Measurements from ENCODE around the gene ARL14. TPM values are rescaled to one million over a fixed set of nuclear protein-coding genes. Genes with fewer than 3 reads are reported as not detected.
A peak's percentile ranks its signal among the peaks of the same experiment; 100 is the strongest.

Gene ARL14
- total RNA-seq, 1 experiment from 2014 or later = 104 TPM

- Mint-ChIP-seq H3K27me3 (ENCODE audit: unreplicated experiment) (no peaks in the 10 kb centered on the region), H3K36me3 (ENCODE audit: insufficient read depth, unreplicated experiment) (peaks cover 43% of the 10 kb centered on the region), H3K27ac (ENCODE audit: unreplicated experiment) (peak overlapping the region; percentile 85), H3K4me1 (ENCODE audit: low read depth, unreplicated experiment) (peaks cover 82% of the 10 kb centered on the region), H3K4me3 (ENCODE audit: low read depth, unreplicated experiment) (peak overlapping the region; percentile 31), H3K9me3 (ENCODE audit: low read depth, unreplicated experiment) (no peaks in the 10 kb centered on the region)
- intact Hi-C loops (cut with micrococcal nuclease; ENCODE audit: unreplicated experiment) = loop anchor here (10.0 kb wide), 1 partner anchor 268 kb away; no protein-coding TSS in a partner anchor
- CTCF ChIA-PET = interaction anchor here (1.0 kb wide), 1 partner anchor 20 kb away, joined by 3 read pairs; no protein-coding TSS in a partner anchor
- no TSS peak for BruUV-seq (replicated peaks)
- DNase-seq = no peak
- TF ChIP-seq CTCF (IDR thresholded peaks at IDR 0.05; ENCODE audit: unreplicated experiment) = no peak
Observed at GRCh38 chr3:160673188-160673587, 3.8 kb upstream of the ARL14 start.

GRCh38 chr3:160675566-160676124, 1.3 kb upstream of the ARL14 start:
- TF ChIP-seq CTCF (IDR thresholded peaks at IDR 0.05; ENCODE audit: unreplicated experiment) = no peak
- DNase-seq = peak; percentile 37
- intact Hi-C loops (cut with micrococcal nuclease; ENCODE audit: unreplicated experiment) = loop anchor here (2.0 to 10.0 kb wide), 2 partner anchors 31 to 271 kb away; no protein-coding TSS in a partner anchor
- Mint-ChIP-seq H3K36me3 (ENCODE audit: insufficient read depth, unreplicated experiment) (peaks cover 60% of the 10 kb centered on the region), H3K9me3 (ENCODE audit: low read depth, unreplicated experiment) (no peaks in the 10 kb centered on the region), H3K27me3 (ENCODE audit: unreplicated experiment) (no peaks in the 10 kb centered on the region), H3K27ac (ENCODE audit: unreplicated experiment) (peak overlapping the region; percentile 95), H3K4me1 (ENCODE audit: low read depth, unreplicated experiment) (peaks cover 70% of the 10 kb centered on the region), H3K4me3 (ENCODE audit: low read depth, unreplicated experiment) (peak overlapping the region; percentile 83)
- CTCF ChIA-PET = interaction anchor here (0.7 kb wide), 1 partner anchor 546 kb away, joined by 3 read pairs; the partner anchor contains the start of gene NMD3
- BruUV-seq (replicated peaks) = no TSS peak

GRCh38 chr3:160677459-160677881, 510 bp downstream of the ARL14 start:
- Mint-ChIP-seq H3K9me3 (ENCODE audit: low read depth, unreplicated experiment) (no peaks in the 10 kb centered on the region), H3K36me3 (ENCODE audit: insufficient read depth, unreplicated experiment) (peaks cover 61% of the 10 kb centered on the region), H3K27ac (ENCODE audit: unreplicated experiment) (peak overlapping the region; percentile 95), H3K4me3 (ENCODE audit: low read depth, unreplicated experiment) (peak overlapping the region; percentile 83), H3K4me1 (ENCODE audit: low read depth, unreplicated experiment) (peaks cover 63% of the 10 kb centered on the region), H3K27me3 (ENCODE audit: unreplicated experiment) (no peaks in the 10 kb centered on the region)
- CTCF ChIA-PET = interaction anchor here (0.7 to 2.9 kb wide), 11 partner anchors 9 to 268 kb away, joined by 3 to 15 read pairs (median 6); no protein-coding TSS in a partner anchor
- peak; percentile 83 for DNase-seq
- intact Hi-C loops (cut with micrococcal nuclease; ENCODE audit: unreplicated experiment) = loop anchor here (1.0 to 10.0 kb wide), 3 partner anchors 11 to 273 kb away; no protein-coding TSS in a partner anchor
- TSS peak; percentile 87 for BruUV-seq (replicated peaks)
- no peak for TF ChIP-seq CTCF (IDR thresholded peaks at IDR 0.05; ENCODE audit: unreplicated experiment)

GRCh38 chr3:160678292-160678842, 1.4 kb downstream of the ARL14 start:
- TF ChIP-seq CTCF (IDR thresholded peaks at IDR 0.05; ENCODE audit: unreplicated experiment) = no peak
- DNase-seq = peak; percentile 33
- Mint-ChIP-seq H3K36me3 (ENCODE audit: insufficient read depth, unreplicated experiment) (peaks cover 56% of the 10 kb centered on the region), H3K4me1 (ENCODE audit: low read depth, unreplicated experiment) (peaks cover 63% of the 10 kb centered on the region), H3K27me3 (ENCODE audit: unreplicated experiment) (no peaks in the 10 kb centered on the region), H3K9me3 (ENCODE audit: low read depth, unreplicated experiment) (no peaks in the 10 kb centered on the region), H3K4me3 (ENCODE audit: low read depth, unreplicated experiment) (peak overlapping the region; percentile 83), H3K27ac (ENCODE audit: unreplicated experiment) (peak overlapping the region; percentile 95)
- intact Hi-C loops (cut with micrococcal nuclease; ENCODE audit: unreplicated experiment) = loop anchor here (2.0 to 10.0 kb wide), 2 partner anchors 102 to 274 kb away; no protein-coding TSS in a partner anchor
- CTCF ChIA-PET = interaction anchor here (0.6 to 2.9 kb wide), 9 partner anchors 9 to 426 kb away, joined by 3 to 15 read pairs (median 3); no protein-coding TSS in a partner anchor
- BruUV-seq (replicated peaks) = no TSS peak
